Kidney (tissue), 14 donors: ENCODE measurements around the gene SRSF9. TPM values are rescaled to one million over a fixed set of nuclear protein-coding genes. Genes with fewer than 3 reads are reported as not detected.

Experiments used
- DNase-seq, 5 donors: peaks; one replicate each; pipeline ENCODE4 v3.0.0-alpha.2; 2013 to 2020
- FAIRE-seq: peaks from 2 replicates; lab custom pipeline; 2012; peaks lifted over from hg19 to GRCh38; lab: Jason Lieb, UNC
- H3K27ac ChIP-seq, 2 donors: one replicate each; pipeline ENCODE4 v1.7.0; 2013; ENCODE audit warnings: low read depth in 2 of 2, low read length in 2 of 2, inconsistent platforms in 1 of 2
- H3K27me3 ChIP-seq: one replicate; pipeline ENCODE4 v1.7.1; 2013; ENCODE audit warnings: low read length, inconsistent platforms; ENCODE audit not compliant: control insufficient read depth, insufficient read depth
- H3K36me3 ChIP-seq, 3 donors: one replicate each; pipeline versions ENCODE4 v1.7.0 to v1.7.1; 2013; ENCODE audit warnings: low read length in 3 of 3, control low read depth in 1 of 3, inconsistent platforms in 1 of 3; ENCODE audit not compliant: insufficient read depth in 3 of 3, control insufficient read depth in 2 of 3
- H3K4me1 ChIP-seq, 3 donors: one replicate each; pipeline versions ENCODE4 v1.7.0 to v1.7.1; 2013; ENCODE audit warnings: low read length in 3 of 3, inconsistent platforms in 1 of 3, low read depth in 1 of 3; ENCODE audit not compliant: control insufficient read depth in 2 of 3, insufficient read depth in 2 of 3
- H3K4me3 ChIP-seq, 3 donors: one replicate each; pipeline versions ENCODE4 v1.7.0 to v1.8.1; 2013; ENCODE audit warnings: low read length in 3 of 3, control low read depth in 1 of 3, inconsistent platforms in 1 of 3
- H3K9ac ChIP-seq, 3 donors: one replicate each; pipeline versions ENCODE4 v1.7.0 to v1.7.1; 2013; ENCODE audit warnings: low read length in 3 of 3, control low read depth in 1 of 3, inconsistent platforms in 1 of 3
- H3K9me3 ChIP-seq, 3 donors: one replicate each; pipeline versions ENCODE4 v1.7.0 to v1.7.1; 2013; ENCODE audit warnings: low read length in 3 of 3, control low read depth in 1 of 3, inconsistent platforms in 1 of 3; ENCODE audit not compliant: control insufficient read depth in 2 of 3, insufficient read depth in 1 of 3
- intact Hi-C: fragments of 100-400 bp; cut with DNase I; formaldehyde crosslinking; loops from one replicate; pipeline ENCODE4 v1.11.1; 2022
- polyA plus RNA-seq: library from polyadenylated mRNA; stranded (reverse); fragments of 350-450 nt; fragmentation: Illumina TruSeq; extraction: RNeasy Lipid Tissue Mini Kit (QIAGEN cat#74804); gene quantifications from one replicate; pipeline ENCODE4 v1.2.3, GENCODE V29; 2014; ENCODE audit warnings: low read depth, low replicate concordance; ENCODE audit not compliant: insufficient read depth
- total RNA-seq: library from RNA; stranded (reverse); fragmentation: NEBNext Ultra II Directional; extraction: Animal tissue kit (Norgen Biotek cat#: 25700); gene quantifications from one replicate; pipeline ENCODE4 v1.2.1, GENCODE V29; 2021
- TF ChIP-seq, protein P1 (sequence below): IDR thresholded peaks from 3 replicates; pipeline ENCODE4 v1.5.1; 2012; ENCODE audit warnings: mild to moderate bottlenecking, moderate library complexity, borderline replicate concordance; ENCODE audit not compliant: insufficient read depth; ENCODE audit errors: extremely low read depth
- donor health status: control.
- donor health status: control.
- donor health status: control.
- donor health status: control.
- donor health status: control.
- donor health status: DM: yes; HTN: yes; CAD: no.
- donor health status: Normal renal cell carcinoma (clear cell type).

Gene SRSF9
- total and polyA plus RNA-seq, 2 donors from 2014 or later = 144 to 151 TPM

DNA sequence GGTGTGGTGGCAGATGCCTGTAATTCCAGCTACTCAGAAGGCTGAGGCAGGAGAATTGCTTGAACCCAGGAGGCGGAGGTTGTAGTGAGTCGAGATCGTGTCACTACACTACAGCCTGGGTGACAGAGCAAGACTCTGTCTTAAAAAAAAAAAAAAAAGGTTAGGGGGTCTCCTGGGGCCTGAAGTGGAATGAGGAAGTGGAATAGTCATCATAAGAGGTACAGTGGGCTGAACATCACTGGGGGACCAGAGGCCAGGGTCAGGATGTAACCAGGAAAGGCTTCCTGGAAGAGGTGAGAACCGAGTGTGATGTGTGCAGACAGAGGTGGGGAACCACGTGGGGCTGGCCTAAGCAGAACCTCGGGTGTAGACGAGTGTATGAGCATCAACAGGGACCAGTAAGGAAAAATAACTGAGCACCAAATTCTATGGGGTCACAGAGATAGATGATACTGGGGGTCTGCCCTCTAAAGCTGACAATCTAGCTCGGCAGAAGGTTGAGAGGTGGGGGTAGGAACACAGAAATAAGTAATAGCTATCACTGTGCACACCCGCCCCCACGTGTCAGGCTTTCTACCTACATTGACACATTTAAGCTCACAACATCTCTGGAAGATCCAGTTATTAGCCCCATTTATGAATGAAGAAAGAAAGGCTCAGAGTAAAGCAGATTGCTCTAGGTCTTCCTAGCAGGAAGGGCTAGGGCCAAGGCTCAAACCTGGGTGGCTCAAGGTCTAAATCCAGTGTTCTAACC is 36.6 kb downstream of the SRSF9 start:
- Histone ChIP-seq H3K27ac (no peak overlapping the region), H3K9me3 (no peaks in the 10 kb centered on the region), H3K4me1 (no peaks in the 10 kb centered on the region), H3K4me3 (no peak overlapping the region), H3K9ac (no peak overlapping the region), H3K27me3 (no peaks in the 10 kb centered on the region), H3K36me3 (no peaks in the 10 kb centered on the region)
- TF ChIP-seq, protein P1, sequence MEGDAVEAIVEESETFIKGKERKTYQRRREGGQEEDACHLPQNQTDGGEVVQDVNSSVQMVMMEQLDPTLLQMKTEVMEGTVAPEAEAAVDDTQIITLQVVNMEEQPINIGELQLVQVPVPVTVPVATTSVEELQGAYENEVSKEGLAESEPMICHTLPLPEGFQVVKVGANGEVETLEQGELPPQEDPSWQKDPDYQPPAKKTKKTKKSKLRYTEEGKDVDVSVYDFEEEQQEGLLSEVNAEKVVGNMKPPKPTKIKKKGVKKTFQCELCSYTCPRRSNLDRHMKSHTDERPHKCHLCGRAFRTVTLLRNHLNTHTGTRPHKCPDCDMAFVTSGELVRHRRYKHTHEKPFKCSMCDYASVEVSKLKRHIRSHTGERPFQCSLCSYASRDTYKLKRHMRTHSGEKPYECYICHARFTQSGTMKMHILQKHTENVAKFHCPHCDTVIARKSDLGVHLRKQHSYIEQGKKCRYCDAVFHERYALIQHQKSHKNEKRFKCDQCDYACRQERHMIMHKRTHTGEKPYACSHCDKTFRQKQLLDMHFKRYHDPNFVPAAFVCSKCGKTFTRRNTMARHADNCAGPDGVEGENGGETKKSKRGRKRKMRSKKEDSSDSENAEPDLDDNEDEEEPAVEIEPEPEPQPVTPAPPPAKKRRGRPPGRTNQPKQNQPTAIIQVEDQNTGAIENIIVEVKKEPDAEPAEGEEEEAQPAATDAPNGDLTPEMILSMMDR = no peak
- FAIRE-seq = no peak
- intact Hi-C loops = no loop called here
- no peak for DNase-seq

DNA sequence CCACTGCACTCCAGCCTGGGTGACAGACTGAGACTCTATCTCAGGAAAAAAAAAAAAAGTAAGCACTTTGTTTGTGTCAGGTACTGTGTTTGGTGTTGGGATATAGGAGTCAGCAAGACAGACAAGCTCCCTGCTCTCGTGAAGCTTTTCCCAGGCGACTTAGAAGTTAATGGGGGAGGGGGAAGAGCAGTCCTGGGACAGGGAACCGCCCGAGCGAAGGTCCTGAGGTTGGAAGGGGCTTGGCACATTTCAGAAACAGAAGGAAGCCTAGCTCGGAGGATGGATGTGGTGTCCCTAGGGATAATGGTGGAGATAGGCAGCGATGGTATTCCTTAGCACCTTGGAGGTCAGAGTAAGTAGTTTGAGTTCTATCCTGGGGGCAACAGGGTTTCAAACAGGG is 40.2 kb downstream of the SRSF9 start:
- H3K9me3 ChIP-seq = no peaks in the 10 kb centered on the region
- no peaks in the 10 kb centered on the region for H3K27me3 ChIP-seq
- H3K36me3 ChIP-seq = no peaks in the 10 kb centered on the region
- DNase-seq (no peak), FAIRE-seq (no peak)
- intact Hi-C loops = loop anchor here (10.0 kb wide), 1 partner anchor 65 kb away; the partner anchor contains the start of gene MSI1
- H3K27ac ChIP-seq = no peak overlapping the region
- TF ChIP-seq, protein P1 = no peak
- no peak overlapping the region for H3K9ac ChIP-seq
- no peak overlapping the region for H3K4me3 ChIP-seq
- H3K4me1 ChIP-seq = no peaks in the 10 kb centered on the region

DNA sequence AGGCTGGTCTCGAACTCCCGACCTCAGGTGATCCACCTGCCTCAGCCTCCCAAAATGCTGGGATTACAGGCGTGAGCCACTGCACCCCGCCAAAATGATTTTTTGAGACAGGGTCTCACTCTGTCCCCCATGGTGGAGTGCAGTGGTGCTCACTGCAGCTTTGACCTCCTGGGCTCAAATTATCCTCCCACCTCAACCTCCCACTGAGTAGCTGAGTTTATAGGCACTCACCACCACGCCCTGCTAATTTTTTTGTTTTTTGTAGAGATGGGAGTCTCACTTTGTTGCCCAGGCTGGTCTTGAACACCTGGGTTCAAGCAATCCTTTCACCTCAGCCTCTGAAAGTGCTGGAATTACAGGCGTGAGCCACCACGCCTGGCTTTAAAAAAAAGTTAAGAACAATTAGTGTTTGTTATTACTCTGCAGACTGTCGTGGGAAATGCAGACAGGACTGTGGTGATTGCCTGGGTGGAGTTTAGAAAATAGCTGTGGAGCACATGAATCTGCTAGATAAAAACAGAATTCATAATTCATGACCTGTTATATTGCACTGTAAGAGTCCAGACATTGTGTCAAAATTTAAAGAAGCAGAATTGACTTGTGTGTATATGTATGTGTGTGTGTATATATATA is 40.8 kb downstream of the SRSF9 start:
- Histone ChIP-seq H3K36me3 (no peaks in the 10 kb centered on the region), H3K27ac (no peak overlapping the region), H3K27me3 (no peaks in the 10 kb centered on the region), H3K4me1 (no peaks in the 10 kb centered on the region), H3K4me3 (no peak overlapping the region), H3K9ac (no peak overlapping the region), H3K9me3 (no peaks in the 10 kb centered on the region)
- DNase-seq (no peak), FAIRE-seq (no peak)
- TF ChIP-seq, protein P1 = no peak
- intact Hi-C loops = loop anchor here (10.0 kb wide), 1 partner anchor 64 kb away; the partner anchor contains the start of gene MSI1
